Measurements from ENCODE around the gene WASF3.
"Not testable (repeated sequence)": the region's sequence is repeated elsewhere in the genome, so short reads cannot be mapped to it uniquely, and the experiment has no call there.

The WASF3 gene

DNA sequence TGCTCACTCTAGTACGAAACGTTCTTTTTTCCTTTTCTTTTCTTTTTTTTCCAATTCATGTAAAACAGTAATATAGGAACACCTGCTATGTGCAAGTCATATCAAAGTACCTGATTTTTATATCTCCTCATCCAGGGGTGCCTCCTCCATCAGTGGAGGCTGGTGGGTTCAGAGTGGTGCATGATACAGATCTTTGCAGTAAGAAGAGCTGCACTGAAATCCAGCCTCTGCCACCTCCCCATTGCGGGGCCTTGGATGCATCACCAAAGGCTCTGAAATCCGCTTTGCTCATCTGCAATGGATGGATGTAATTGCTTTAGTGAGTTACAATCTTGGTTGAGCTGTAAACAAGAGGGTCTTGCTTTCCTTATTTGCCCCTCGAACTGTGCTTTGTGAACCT, 164.8 kb downstream of the WASF3 start:
- in situ Hi-C loops (cut with HindIII; ENCODE audit: low pct_ligation_motif_present, low pct_unique_long_range_greater_than_20kb, low sequenced_read_pairs) = no loop called here

DNA sequence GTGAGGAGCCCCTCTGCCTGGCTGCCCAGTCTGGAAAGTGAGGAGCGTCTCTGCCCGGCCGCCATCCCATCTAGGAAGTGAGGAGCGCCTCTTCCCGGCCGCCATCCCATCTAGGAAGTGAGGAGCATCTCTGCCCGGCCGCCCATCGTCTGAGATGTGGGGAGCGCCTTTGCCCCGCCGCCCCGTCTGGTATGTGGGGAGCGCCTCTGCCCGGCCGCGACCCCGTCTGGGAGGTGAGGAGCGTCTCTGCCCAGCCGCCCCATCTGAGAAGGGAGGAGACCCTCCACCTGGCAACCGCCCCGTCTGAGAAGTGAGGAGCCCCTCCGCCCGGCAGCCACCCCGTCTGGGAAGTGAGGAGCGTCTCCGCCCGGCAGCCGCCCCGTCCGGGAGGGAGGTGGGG, 166.1 kb downstream of the WASF3 start:
- in situ Hi-C loops (cut with HindIII; ENCODE audit: low pct_ligation_motif_present, low pct_unique_long_range_greater_than_20kb, low sequenced_read_pairs); DNase-seq: not testable (repeated sequence)

More for the DNA sequence above, 164.8 kb downstream of the WASF3 start:
- no peak for DNase-seq

DNA sequence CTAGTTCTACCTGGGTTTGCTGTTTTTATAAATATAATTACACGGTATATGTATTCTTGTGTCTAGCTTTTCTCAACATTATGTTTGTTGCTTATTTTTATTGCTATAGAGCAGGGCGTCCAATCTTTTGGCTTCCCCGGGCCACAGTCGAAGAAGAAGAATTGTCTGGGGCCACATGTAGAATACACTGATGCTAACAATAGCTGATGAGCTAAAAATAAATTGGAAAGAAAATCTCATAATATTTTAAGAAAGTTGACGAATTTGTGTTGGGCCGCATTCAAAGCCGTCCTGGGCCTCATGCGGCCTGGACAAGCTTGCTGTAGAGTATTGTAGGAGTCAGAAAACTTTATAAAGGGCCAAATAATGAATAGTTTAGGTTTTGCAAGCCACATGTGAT, 169.2 kb downstream of the WASF3 start:
- in situ Hi-C loops (cut with HindIII; ENCODE audit: low pct_ligation_motif_present, low pct_unique_long_range_greater_than_20kb, low sequenced_read_pairs) = no loop called here
- no peak for DNase-seq

DNA sequence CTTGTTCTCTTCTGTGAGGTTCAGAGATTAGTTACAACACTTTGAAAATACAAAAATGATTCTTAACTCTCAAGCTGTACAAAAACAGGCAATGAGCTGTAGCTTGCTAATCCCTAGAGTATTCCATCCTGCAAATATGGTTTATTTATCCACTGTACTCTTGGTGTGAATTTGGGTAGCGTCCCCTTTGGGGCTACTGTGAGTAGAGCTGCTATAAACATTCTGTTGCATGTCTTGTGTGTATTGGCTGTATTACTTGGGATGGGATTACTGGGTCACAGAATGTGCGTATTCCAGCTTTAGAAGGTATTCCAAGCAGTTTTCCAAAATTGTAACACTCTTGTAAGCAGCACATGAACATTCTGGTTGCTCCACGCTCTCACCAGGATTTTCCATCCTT, 169.6 kb downstream of the WASF3 start:
- no peak for DNase-seq
- in situ Hi-C loops (cut with HindIII; ENCODE audit: low pct_ligation_motif_present, low pct_unique_long_range_greater_than_20kb, low sequenced_read_pairs) = no loop called here

DNA sequence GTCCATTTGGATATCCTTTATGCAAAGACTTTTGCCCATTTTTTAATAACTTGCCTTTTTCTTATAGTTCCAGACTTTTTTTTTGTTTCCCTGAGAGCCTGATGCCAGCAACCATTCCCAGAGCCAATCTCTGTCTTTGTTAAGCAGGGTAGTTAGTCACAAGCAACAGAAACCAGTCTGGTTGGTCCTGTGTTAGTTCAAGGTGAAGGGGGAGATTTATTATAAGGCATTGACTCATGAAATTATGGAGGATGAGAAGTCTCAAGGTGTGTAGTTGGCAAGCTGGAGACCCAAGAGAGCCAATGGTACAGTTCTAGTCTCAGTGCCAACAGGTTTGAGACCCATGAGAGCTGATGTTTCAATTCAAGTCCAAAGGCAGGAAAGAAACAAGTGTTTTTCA, 170.2 kb downstream of the WASF3 start:
- no peak for DNase-seq
- in situ Hi-C loops (cut with HindIII; ENCODE audit: low pct_ligation_motif_present, low pct_unique_long_range_greater_than_20kb, low sequenced_read_pairs) = no loop called here

DNA sequence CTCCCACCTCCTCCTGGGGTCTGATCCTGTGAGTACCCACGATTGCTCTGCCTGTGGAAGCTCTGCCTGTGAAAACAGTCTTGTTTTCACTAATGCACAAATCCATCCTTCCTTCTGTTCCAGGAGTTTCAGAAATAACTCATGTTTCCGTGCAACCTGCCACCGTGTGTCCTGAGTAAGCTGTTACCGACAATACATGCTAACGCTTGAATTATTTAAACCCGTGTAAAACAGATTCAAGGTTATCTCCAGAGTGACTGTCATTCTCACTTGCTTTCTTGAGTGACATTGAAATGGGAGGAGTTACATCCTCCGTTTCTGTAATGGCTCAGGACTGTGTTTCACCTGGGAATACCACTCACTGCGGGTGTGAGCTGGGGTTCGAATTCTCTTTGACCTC, 178.2 kb downstream of the WASF3 start:
- in situ Hi-C loops (cut with HindIII; ENCODE audit: low pct_ligation_motif_present, low pct_unique_long_range_greater_than_20kb, low sequenced_read_pairs) = no loop called here
- no peak for DNase-seq

Data from ACHN (cell line).